ENCODE measurements around the gene CDKL1. TPM values are rescaled to one million over a fixed set of nuclear protein-coding genes. Genes with fewer than 3 reads are reported as not detected.
A peak's percentile ranks its signal among the peaks of the same experiment; 100 is the strongest.

The CDKL1 gene
- total RNA-seq, 1 donor: 4.6 TPM

DNA sequence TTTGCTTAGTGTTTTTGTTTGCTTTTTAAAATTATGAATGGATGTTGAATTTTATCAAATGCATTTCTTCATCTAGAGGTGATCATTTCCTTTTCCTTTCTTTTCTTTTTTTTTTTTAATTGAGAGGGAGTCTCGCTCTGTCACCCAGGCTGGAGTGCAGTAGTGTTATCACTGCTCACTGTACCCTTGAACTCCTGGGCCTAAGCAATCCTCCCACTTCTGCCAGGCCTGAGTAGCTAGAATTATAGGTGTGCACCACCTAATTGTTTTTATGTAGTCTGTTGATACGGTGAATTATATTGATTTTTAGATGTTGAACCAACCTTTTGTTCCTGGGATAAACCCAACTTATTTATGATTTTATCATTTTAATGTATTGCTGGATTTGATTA is 1.5 kb upstream of the CDKL1 start:
- Histone ChIP-seq H3K9me3 (ENCODE audit: low read depth, low read length) (no peaks in the 10 kb centered on the region), H3K4me3 (ENCODE audit: low read length) (no peak overlapping the region), H3K4me1 (ENCODE audit: insufficient read depth, low read length) (peaks cover 18% of the 10 kb centered on the region), H3K27me3 (ENCODE audit: insufficient read depth, low read length) (no peaks in the 10 kb centered on the region)

DNA sequence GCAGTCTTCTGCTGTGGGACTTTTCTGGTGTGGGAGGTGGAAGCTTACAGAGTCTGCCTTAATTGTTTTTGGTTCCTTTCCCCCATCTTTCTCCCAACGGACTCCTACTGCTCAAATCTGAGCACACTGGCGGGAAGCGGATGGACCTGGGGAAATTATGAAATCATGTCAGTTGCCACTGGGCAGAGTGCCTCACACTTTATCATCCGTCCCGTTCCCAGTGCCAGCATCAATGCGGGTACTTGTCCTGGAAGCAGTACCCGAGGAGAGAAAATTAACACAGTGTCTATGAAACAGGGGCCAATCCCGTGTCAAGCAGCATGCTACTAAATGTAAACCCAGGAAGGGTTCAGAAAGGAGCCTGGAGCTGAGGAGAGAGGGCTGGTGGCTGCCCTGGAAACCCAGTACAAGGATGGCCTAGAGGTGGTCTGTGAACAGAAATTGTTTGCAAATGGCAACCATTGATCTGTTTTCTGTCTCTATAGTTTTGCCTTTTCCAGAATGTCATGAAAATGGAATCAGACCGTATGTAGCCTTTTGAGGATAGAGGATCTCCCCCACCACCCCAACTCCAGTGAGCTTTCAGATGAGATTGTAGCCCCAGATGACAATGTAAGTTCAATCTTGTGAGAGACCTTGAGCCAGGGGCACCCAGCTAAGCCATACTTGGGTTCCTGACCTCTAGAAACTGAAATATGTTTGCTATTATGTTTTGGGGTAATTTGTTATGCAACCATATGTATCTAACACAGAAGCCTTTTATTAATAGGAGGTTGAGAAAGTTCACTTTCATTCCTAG is 908 bp upstream of the CDKL1 start:
- Histone ChIP-seq H3K4me1 (ENCODE audit: insufficient read depth, low read length) (peaks cover 18% of the 10 kb centered on the region), H3K27me3 (ENCODE audit: insufficient read depth, low read length) (no peaks in the 10 kb centered on the region), H3K4me3 (ENCODE audit: low read length) (peak overlapping the region; percentile 50), H3K9me3 (ENCODE audit: low read depth, low read length) (no peaks in the 10 kb centered on the region)

DNA sequence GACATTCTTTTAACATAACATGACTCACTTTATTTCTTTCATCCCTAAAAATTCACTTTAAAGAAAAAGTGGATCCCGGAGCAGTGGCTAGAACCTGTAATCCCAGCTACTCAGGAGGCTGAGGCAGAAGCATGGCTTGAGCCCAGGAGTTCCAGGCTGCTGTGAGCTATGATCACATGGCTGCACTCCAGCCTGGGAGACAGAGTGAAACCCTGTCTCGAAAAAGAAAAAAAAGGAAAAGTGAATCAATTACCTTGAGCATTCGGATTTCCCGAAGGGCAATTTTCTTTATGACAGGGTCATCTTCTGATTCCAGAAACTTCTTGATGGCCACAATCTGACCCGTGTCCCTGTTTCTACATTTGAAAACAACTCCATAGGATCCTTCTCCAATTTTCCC is 1.2 kb downstream of the CDKL1 start:
- Histone ChIP-seq H3K4me1 (ENCODE audit: insufficient read depth, low read length) (peaks cover 18% of the 10 kb centered on the region), H3K4me3 (ENCODE audit: low read length) (no peak overlapping the region), H3K9me3 (ENCODE audit: low read depth, low read length) (no peaks in the 10 kb centered on the region), H3K27me3 (ENCODE audit: insufficient read depth, low read length) (no peaks in the 10 kb centered on the region)

DNA sequence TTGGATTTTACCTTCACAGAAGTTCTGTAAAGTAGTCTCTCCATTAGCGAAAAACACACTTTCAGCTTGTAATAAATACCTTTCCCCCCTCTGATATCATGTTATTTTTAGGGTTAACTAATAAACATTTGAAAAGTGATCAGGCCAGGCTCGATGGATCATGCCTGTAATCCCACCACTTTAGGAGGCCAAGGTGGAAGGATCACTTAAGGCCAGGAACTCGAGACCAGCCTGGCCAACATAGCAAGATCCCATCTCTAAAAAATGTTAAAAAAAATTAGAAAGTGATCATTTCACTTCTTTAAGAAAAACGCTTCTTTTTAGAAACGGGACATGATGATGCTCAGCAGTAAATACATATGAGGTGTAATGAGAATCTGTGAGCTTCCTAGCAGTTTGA is 2.0 kb downstream of the CDKL1 start:
- Histone ChIP-seq H3K27me3 (ENCODE audit: insufficient read depth, low read length) (no peaks in the 10 kb centered on the region), H3K4me3 (ENCODE audit: low read length) (no peak overlapping the region), H3K9me3 (ENCODE audit: low read depth, low read length) (no peaks in the 10 kb centered on the region), H3K4me1 (ENCODE audit: insufficient read depth, low read length) (peaks cover 18% of the 10 kb centered on the region)

DNA sequence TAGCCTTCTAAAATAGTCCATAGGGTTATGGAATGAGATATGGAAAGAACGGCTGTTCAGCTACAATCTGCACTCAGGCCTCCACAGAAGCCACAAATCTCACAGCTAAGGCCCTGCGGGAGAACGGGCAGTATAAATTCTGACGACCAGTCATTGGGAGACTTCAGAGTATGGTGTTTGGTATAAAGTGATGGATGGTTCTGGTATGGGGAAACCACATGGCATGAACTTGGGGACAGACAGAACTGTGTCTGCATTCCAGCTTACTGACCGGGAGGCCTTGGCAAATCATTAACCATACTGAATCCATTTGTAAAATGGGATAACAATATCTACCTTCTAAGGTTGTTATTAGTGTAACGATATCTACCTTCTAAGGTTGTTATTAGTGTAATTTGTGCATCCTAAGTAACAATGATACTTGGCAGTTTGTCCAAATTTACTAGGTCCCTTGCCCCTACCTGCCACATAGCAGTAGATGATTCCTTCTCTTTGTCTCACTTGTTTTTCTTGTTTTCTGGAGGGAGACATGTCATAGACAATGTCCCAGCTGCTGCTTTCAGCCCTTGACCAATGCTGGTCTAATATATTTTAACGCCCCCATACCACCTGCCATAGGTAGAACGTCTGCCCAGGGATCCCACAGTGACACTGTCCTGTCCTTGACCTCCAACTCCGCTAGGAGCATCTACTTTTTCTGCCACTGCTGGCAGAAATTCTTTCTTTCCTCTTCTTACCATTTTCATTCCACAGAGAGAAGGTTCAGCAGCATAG is 6.8 kb downstream of the CDKL1 start:
- H3K9me3 ChIP-seq (ENCODE audit: low read depth, low read length): no peaks in the 10 kb centered on the region
- H3K4me3 ChIP-seq (ENCODE audit: low read length): no peak overlapping the region
- H3K27me3 ChIP-seq (ENCODE audit: insufficient read depth, low read length): no peaks in the 10 kb centered on the region
- no peaks in the 10 kb centered on the region for H3K4me1 ChIP-seq (ENCODE audit: insufficient read depth, low read length)

DNA sequence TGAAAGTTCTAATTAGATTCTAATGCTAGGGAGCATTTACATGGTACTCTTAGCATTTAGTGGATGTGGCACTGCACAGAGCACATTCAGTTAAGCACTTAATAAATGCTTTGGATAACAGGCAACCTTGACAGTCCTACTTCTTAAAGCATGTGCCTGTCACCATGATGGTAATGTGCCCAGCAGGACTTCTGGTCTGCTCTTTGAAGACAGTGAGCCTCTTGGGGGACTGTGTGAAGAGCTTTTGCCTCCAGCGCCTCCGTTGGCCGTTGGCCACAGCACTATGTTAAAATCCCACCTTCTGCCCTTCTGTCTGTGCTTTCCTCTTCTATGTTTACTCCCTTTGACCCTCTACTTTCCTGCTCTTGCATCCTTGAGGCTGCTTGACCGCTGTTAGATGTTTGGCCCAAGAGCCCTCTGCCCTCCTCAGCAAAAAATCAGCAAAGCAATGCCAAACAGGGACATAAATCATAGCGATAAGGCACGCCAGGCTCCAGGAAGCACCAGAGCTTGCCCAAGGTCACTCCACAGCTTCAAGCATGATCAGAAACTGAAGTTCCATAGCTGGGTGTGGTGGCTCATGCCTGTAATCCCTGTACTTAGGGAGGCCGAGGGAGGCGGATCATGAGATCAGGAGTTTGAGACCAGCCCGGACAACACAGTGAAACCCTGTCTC is 8.3 kb downstream of the CDKL1 start:
- no peak overlapping the region for H3K4me3 ChIP-seq (ENCODE audit: low read length)
- no peaks in the 10 kb centered on the region for H3K9me3 ChIP-seq (ENCODE audit: low read depth, low read length)
- no peaks in the 10 kb centered on the region for H3K27me3 ChIP-seq (ENCODE audit: insufficient read depth, low read length)
- no peaks in the 10 kb centered on the region for H3K4me1 ChIP-seq (ENCODE audit: insufficient read depth, low read length)

DNA sequence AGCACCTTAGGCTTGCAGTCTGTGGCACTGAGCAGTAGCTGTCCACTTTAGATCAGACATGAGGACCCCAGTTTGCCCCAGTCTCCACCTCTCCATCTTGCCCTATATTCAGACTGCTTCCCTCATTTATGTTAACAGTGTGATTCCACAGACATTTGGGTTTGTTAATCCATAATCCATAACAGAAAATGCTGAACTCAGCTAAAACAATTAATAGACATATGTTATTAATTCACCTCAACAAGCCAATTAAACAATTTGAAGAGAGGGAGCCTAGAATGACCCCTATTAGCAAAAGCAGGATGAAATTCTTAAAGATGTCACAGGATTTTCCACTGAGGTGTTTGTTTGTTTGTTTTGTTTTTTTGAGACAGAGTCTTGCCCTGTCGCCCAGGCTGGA is 9.1 kb downstream of the CDKL1 start:
- Histone ChIP-seq H3K4me3 (ENCODE audit: low read length) (no peak overlapping the region), H3K27me3 (ENCODE audit: insufficient read depth, low read length) (no peaks in the 10 kb centered on the region), H3K4me1 (ENCODE audit: insufficient read depth, low read length) (no peaks in the 10 kb centered on the region), H3K9me3 (ENCODE audit: low read depth, low read length) (no peaks in the 10 kb centered on the region)

DNA sequence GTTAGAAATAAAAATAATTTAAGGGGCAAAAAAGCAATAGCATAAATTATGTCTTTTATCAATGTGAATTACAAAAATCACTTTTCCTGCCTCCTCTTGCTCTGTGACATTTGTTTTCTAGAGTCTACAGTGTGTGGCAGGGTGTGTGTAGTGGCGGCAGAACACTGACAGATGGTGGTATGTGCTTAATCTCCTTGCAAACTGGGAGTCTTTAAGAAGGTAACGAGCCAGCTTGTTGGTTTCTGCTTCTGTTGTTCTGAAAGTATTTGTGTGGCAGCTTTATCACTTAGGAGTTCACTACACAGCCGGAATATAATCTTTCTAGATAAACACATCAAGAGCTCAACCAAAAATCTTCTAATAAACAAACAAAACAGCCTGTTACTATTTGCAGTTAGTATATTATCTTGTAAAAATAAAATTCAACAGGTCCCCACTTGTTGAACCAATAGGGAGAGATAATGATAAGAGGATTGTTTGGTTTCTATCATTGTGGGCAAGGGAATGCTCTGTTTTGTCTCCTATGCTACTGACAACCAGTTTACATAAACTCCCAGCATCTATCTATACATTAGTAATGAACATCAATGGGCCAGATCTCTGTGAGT is 13.0 kb downstream of the CDKL1 start:
- Histone ChIP-seq H3K9me3 (ENCODE audit: low read depth, low read length) (no peaks in the 10 kb centered on the region), H3K4me1 (ENCODE audit: insufficient read depth, low read length) (no peaks in the 10 kb centered on the region), H3K4me3 (ENCODE audit: low read length) (no peak overlapping the region), H3K27me3 (ENCODE audit: insufficient read depth, low read length) (no peaks in the 10 kb centered on the region)

DNA sequence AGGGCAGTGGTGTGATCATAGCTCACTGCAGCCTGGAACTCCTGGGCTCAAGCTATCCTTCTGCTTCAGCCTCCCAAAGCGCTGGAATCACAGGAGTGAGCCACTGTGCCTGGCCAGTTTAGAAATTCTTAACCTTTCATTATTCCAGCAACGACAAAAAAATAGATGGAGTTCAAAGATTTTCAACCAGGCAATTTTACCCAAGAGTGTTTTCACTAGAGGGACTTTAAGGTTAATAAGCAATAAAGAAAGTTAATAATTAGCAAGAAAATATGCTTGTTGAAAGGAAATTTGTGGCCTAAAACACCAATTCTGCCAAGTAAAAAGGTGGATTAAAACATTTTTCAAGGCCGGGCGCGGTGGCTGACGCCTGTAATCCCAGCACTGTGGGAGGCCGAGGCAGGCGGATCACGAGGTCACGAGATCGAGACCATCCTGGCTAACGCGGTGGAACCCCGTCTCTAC is 14.8 kb downstream of the CDKL1 start:
- H3K4me3 ChIP-seq (ENCODE audit: low read length): no peak overlapping the region
- no peaks in the 10 kb centered on the region for H3K9me3 ChIP-seq (ENCODE audit: low read depth, low read length)
- H3K27me3 ChIP-seq (ENCODE audit: insufficient read depth, low read length): no peaks in the 10 kb centered on the region
- no peaks in the 10 kb centered on the region for H3K4me1 ChIP-seq (ENCODE audit: insufficient read depth, low read length)

DNA sequence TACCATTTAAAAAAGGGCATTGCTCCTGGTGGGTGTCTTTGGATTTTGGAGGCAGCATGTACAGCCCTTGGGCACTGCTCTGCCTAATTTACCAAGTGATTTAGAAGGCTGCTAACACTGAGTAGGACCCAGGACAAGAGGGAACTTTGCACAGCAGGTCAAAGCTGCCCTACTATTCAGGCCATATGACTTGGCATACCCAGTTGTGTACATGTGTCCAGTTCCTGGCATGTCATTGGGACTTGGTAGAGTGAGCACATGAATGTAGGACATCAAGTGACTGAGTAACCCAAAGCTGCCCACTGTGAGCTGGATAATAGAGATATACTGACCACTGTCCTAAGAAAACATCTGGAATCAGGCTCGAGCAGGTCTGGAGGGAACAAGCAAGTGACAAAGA is 15.7 kb downstream of the CDKL1 start:
- Histone ChIP-seq H3K4me3 (ENCODE audit: low read length) (no peak overlapping the region), H3K4me1 (ENCODE audit: insufficient read depth, low read length) (no peaks in the 10 kb centered on the region), H3K27me3 (ENCODE audit: insufficient read depth, low read length) (no peaks in the 10 kb centered on the region), H3K9me3 (ENCODE audit: low read depth, low read length) (no peaks in the 10 kb centered on the region)

DNA sequence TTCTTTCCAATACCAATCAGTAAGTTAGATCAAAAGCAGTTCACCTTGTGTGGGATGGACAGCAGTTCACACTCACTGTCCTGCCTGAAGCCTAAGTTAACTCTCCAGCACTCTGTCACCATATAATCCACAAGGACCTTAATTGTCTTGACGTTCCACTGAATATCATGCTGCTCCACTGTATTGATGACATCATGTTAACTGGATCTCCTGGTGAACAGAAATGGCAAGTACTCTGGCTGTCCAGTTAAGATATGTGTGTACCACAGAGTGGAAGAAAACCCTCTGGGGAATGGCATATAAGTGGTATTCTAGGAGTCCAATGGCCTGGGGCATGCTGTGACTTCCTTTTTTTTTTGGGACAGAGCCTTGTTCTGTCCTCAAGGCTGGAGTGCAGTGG is 16.2 kb downstream of the CDKL1 start:
- no peaks in the 10 kb centered on the region for H3K9me3 ChIP-seq (ENCODE audit: low read depth, low read length)
- no peak overlapping the region for H3K4me3 ChIP-seq (ENCODE audit: low read length)
- H3K27me3 ChIP-seq (ENCODE audit: insufficient read depth, low read length): no peaks in the 10 kb centered on the region
- H3K4me1 ChIP-seq (ENCODE audit: insufficient read depth, low read length): no peaks in the 10 kb centered on the region

DNA sequence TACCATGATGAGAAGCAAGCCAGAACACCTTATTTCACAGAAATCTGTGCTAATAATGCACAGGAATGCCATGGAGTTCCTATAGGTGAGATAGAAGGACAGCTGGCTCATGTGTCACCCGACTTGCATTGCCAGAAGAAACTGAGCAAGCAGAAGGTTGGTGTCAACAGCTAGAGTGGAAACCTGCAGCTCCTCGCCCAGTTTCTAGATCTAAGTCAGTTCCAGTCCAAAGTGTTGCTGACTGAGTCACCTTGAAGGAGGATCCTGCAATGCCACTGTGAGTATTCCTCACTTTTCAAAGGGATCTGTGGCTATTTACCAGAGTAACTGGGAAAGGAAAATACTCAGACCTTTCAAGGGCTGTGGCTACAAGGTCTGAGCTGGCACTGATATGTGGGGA is 17.1 kb downstream of the CDKL1 start:
- H3K4me1 ChIP-seq (ENCODE audit: insufficient read depth, low read length): no peaks in the 10 kb centered on the region
- H3K9me3 ChIP-seq (ENCODE audit: low read depth, low read length): no peaks in the 10 kb centered on the region
- no peak overlapping the region for H3K4me3 ChIP-seq (ENCODE audit: low read length)
- no peaks in the 10 kb centered on the region for H3K27me3 ChIP-seq (ENCODE audit: insufficient read depth, low read length)

DNA sequence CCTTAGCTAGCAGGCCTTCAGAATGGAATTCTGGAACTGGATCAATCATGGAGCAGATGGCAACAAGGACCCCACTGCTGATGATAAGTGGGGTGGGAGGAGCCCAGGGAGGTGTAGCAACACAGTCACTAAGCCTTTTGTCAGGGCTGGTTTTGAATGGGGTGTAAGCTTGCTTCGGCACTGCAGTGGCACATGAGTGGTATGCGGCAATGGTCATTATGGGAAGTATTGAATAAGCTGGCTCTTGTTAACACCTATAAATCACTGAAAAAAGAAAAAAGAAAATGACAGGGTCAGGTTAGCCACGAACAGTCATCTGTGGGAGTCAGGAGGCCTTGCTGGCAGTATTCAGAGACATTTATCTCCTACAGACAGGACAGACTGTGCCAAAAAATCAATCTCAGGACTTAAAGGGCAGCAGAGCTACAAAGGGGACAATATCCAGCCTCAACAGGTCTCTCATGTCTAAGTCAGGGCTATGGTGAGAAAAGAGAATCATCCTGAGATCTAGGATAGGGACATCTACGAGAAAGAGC is 19.1 kb downstream of the CDKL1 start:
- Histone ChIP-seq H3K9me3 (ENCODE audit: low read depth, low read length) (no peaks in the 10 kb centered on the region), H3K4me1 (ENCODE audit: insufficient read depth, low read length) (no peaks in the 10 kb centered on the region), H3K27me3 (ENCODE audit: insufficient read depth, low read length) (no peaks in the 10 kb centered on the region), H3K4me3 (ENCODE audit: low read length) (no peak overlapping the region)

DNA sequence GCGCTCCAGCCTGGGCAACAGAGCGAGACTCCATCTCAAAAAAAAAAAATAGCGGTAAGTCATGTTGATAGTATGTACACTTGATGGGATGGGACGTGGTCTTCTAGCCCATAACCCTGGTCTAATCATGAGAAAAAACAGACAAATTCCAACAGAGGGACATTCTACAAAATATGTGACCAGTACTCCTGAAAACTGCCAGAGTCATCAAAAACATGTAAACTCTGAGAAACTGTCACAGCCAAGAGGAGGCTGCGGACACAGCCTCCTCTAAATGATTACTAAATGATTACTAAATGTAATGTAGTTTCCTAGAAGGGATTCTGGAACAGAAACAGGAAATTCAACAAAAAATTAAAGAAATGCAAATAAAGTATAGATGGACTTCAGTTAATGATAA is 20.9 kb downstream of the CDKL1 start:
- H3K27me3 ChIP-seq (ENCODE audit: insufficient read depth, low read length): no peaks in the 10 kb centered on the region
- H3K4me3 ChIP-seq (ENCODE audit: low read length): no peak overlapping the region
- no peaks in the 10 kb centered on the region for H3K4me1 ChIP-seq (ENCODE audit: insufficient read depth, low read length)
- no peaks in the 10 kb centered on the region for H3K9me3 ChIP-seq (ENCODE audit: low read depth, low read length)

DNA sequence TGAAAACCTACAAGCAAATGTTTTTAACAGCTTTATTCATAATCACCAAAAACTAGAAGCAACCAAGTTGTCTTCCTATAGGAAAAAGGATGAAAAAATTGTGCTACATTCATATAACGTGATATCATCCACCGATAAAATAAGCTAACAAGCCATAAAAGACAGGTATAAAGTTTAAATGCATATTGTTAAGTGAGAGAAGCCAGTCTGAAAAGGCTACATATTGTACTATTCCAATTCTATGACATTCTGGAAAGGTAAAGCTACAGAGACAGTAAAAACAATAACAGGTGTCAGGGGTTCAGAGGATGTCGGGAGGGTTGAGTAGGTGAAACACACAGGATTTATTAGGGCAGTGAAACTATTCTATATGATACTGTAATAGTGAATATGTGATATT is 22.7 kb downstream of the CDKL1 start:
- Histone ChIP-seq H3K4me3 (ENCODE audit: low read length) (no peak overlapping the region), H3K9me3 (ENCODE audit: low read depth, low read length) (no peaks in the 10 kb centered on the region), H3K27me3 (ENCODE audit: insufficient read depth, low read length) (no peaks in the 10 kb centered on the region), H3K4me1 (ENCODE audit: insufficient read depth, low read length) (no peaks in the 10 kb centered on the region)
